ENCODE data around the gene XYLT2. TPM values are rescaled to one million over a fixed set of nuclear protein-coding genes. Genes with fewer than 3 reads are reported as not detected.
A peak's percentile ranks its signal among the peaks of the same experiment; 100 is the strongest.

Gene XYLT2
- total and polyA plus RNA-seq, 2 of the 13 experiments (the other 11 are each of a cell fraction or from before 2014, with no cell fraction given), result 17.0 to 22.1 TPM

GRCh38 chr17:50382931-50383330 lies 37.0 kb downstream of the XYLT2 start:
- Histone ChIP-seq H3K27me3 (ENCODE audit: control insufficient read depth in 1 of 2, insufficient read depth in 2 of 2, low read length in 2 of 2) (no peaks in the 10 kb centered on the region), H3K9ac (ENCODE audit: insufficient read depth, low read depth, low read length) (no peak overlapping the region), H3K4me3 (replicated peaks in 1 of 3; ENCODE audit: insufficient read depth in 1 of 3, low read depth in 2 of 3, low read length in 3 of 3) (no peak overlapping the region), H3K9me3 (ENCODE audit: low read length) (no peaks in the 10 kb centered on the region), H3K36me3 (replicated peaks in 1 of 2; ENCODE audit: control insufficient read depth in 1 of 2, insufficient read depth in 2 of 2, low read length in 2 of 2) (peaks cover 53 to 95% of the 10 kb centered on the region in 2 experiments), H3K27ac (ENCODE audit: extremely low read length, insufficient read depth, low read length) (no peak overlapping the region), H2AFZ (ENCODE audit: low read length) (no peak overlapping the region), H3K79me2 (ENCODE audit: insufficient read depth, low read length) (no peaks in the 10 kb centered on the region), H3K4me1 (ENCODE audit: insufficient read depth, low read length) (no peaks in the 10 kb centered on the region), H3K4me2 (ENCODE audit: low read depth, low read length) (no peak overlapping the region), H4K20me1 (ENCODE audit: insufficient read depth, low read length) (0 out of 2 replicates have a peak, but pooled peaks cover 3% of the 10 kb centered on the region)
- TF ChIP-seq MYC (CRISPR knock-in tag; IDR thresholded peaks at IDR 0.05; ENCODE audit: borderline replicate concordance) (no peak), KLF13 (CRISPR knock-in tag; IDR thresholded peaks at IDR 0.05) (no peak), ZNF687 (CRISPR knock-in tag; IDR thresholded peaks at IDR 0.05) (peak; percentile 11; the same call in 1 of the 2 replicates), ZNF883 (CRISPR knock-in tag; IDR thresholded peaks at IDR 0.05; ENCODE audit: not compliant biosample characterization) (no peak)
- TF ChIP-seq, protein P1, sequence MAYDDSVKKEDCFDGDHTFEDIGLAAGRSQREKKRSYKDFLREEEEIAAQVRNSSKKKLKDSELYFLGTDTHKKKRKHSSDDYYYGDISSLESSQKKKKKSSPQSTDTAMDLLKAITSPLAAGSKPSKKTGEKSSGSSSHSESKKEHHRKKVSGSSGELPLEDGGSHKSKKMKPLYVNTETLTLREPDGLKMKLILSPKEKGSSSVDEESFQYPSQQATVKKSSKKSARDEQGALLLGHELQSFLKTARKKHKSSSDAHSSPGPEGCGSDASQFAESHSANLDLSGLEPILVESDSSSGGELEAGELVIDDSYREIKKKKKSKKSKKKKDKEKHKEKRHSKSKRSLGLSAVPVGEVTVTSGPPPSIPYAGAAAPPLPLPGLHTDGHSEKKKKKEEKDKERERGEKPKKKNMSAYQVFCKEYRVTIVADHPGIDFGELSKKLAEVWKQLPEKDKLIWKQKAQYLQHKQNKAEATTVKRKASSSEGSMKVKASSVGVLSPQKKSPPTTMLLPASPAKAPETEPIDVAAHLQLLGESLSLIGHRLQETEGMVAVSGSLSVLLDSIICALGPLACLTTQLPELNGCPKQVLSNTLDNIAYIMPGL (CRISPR knock-in tag; IDR thresholded peaks at IDR 0.05; ENCODE audit: borderline replicate concordance in 1 of 2, low read depth in 1 of 2), result no peak
- POLR2A ChIA-PET, result interaction anchor here (2.2 kb wide), 1 partner anchor 14 kb away, joined by 14 read pairs; the partner anchor contains the start of gene LRRC59
- CTCF ChIA-PET (ENCODE audit: low intra/inter-chr PET ratio, low total read pairs), result no interaction called here
- 98% methylated on average over 12 of the region's 12 CpGs for WGBS (ENCODE audit: low lambda C conversion rate)
- no peak for FAIRE-seq
- in situ Hi-C loops (cut with HindIII; ENCODE audit: extremely low pct_ligation_motif_present, low pct_unique_long_range_greater_than_20kb), result no loop called here
- no peak for ATAC-seq
- no peak for DNase-seq (ENCODE audit: low spot score)
- intact Hi-C loops (cut with micrococcal nuclease; ENCODE audit: unreplicated experiment), result no loop called here
- no TSS peak for BruUV-seq (replicated peaks)

All from HepG2 (cell line).